ENCODE measurements around the gene SPOCK3.
A peak's percentile ranks its signal among the peaks of the same experiment; 100 is the strongest.
"Not testable (repeated sequence)": the region's sequence is repeated elsewhere in the genome, so short reads cannot be mapped to it uniquely, and the experiment has no call there.

The SPOCK3 gene

GRCh38 chr4:167031534-167032156 lies 202.6 kb downstream of the SPOCK3 start:
- DNase-seq: no peak

GRCh38 chr4:167028976-167029375 lies 205.3 kb downstream of the SPOCK3 start:
- DNase-seq: no peak

GRCh38 chr4:167025670-167026069 lies 208.6 kb downstream of the SPOCK3 start:
- peak in 1 of 2 experiments; percentile 25 for DNase-seq

GRCh38 chr4:167023364-167023925 lies 210.8 kb downstream of the SPOCK3 start:
- DNase-seq: no peak

GRCh38 chr4:167021545-167022155 lies 212.6 kb downstream of the SPOCK3 start:
- peak; percentile 54 to 58 for DNase-seq

GRCh38 chr4:167020410-167020809 lies 213.9 kb downstream of the SPOCK3 start:
- peak; percentile 16 to 20 for DNase-seq

- no peak for DNase-seq
Observed at GRCh38 chr4:167014944-167015343, 219.3 kb downstream of the SPOCK3 start.

- DNase-seq: no peak
Observed at GRCh38 chr4:167003326-167003725, 231.0 kb downstream of the SPOCK3 start.

GRCh38 chr4:167000141-167000852 lies 234.0 kb downstream of the SPOCK3 start:
- DNase-seq: no peak

GRCh38 chr4:166996216-166996615 lies 238.1 kb downstream of the SPOCK3 start:
- DNase-seq: no peak

- no peak for DNase-seq
Observed at GRCh38 chr4:166994686-166995085, 239.6 kb downstream of the SPOCK3 start.

GRCh38 chr4:166991006-166991561 lies 243.2 kb downstream of the SPOCK3 start:
- DNase-seq: no peak

- no peak for DNase-seq
Observed at GRCh38 chr4:166989886-166990285, 244.4 kb downstream of the SPOCK3 start.

- DNase-seq: no peak
Observed at GRCh38 chr4:166987026-166987425, 247.3 kb downstream of the SPOCK3 start.

- no peak for DNase-seq
Observed at GRCh38 chr4:166981847-166982246, 252.4 kb downstream of the SPOCK3 start.

- DNase-seq: no peak
Observed at GRCh38 chr4:166980419-166980818, 253.9 kb downstream of the SPOCK3 start.

GRCh38 chr4:166977596-166977995 lies 256.7 kb downstream of the SPOCK3 start:
- no peak for DNase-seq

GRCh38 chr4:166972071-166972470 lies 262.2 kb downstream of the SPOCK3 start:
- no peak for DNase-seq

GRCh38 chr4:166968219-166968618 lies 266.1 kb downstream of the SPOCK3 start:
- DNase-seq: not testable (repeated sequence)

- no peak for DNase-seq
Observed at GRCh38 chr4:166965562-166965961, 268.7 kb downstream of the SPOCK3 start.

GRCh38 chr4:166957451-166957850 lies 276.8 kb downstream of the SPOCK3 start:
- DNase-seq: no peak

GRCh38 chr4:166956484-166956883 lies 277.8 kb downstream of the SPOCK3 start:
- DNase-seq: no peak

GRCh38 chr4:166941629-166942028 lies 292.7 kb downstream of the SPOCK3 start:
- DNase-seq: no peak

- DNase-seq: no peak
Observed at GRCh38 chr4:166930464-166930863, 303.8 kb downstream of the SPOCK3 start.

Measured in SHP77 (cell line).